Immature natural killer cell (primary cell): Measurements from ENCODE around the gene MICU1. TPM values are rescaled to one million over a fixed set of nuclear protein-coding genes. Genes with fewer than 3 reads are reported as not detected.
A peak's percentile ranks its signal among the peaks of the same experiment; 100 is the strongest.

Experiments
- DNase-seq, 3 donors: peaks; one replicate each; pipeline ENCODE4 v3.0.0; 2022; ENCODE audit warnings: mixed read lengths in 1 of 3
- H3K27ac Mint-ChIP-seq, 6 donors: one replicate each; pipeline ENCODE4 v1.8.0; 2020; ENCODE audit warnings: mixed read lengths in 6 of 6, mild to moderate bottlenecking in 5 of 6, inconsistent platforms in 4 of 6, moderate library complexity in 3 of 6
- H3K27me3 Mint-ChIP-seq, 3 donors: one replicate each; pipeline ENCODE4 v1.8.0; 2020 to 2021; ENCODE audit warnings: low read depth in 3 of 3, mild to moderate bottlenecking in 3 of 3, mixed read lengths in 3 of 3, moderate library complexity in 3 of 3, inconsistent platforms in 1 of 3
- H3K36me3 Mint-ChIP-seq, 3 donors: one replicate each; pipeline ENCODE4 v1.8.0; 2020; ENCODE audit warnings: mixed read lengths in 3 of 3, inconsistent platforms in 2 of 3, mild to moderate bottlenecking in 2 of 3
- H3K4me1 Mint-ChIP-seq, 2 donors: one replicate each; pipeline ENCODE4 v1.8.0; 2020; ENCODE audit warnings: inconsistent platforms in 2 of 2, mild to moderate bottlenecking in 2 of 2, mixed read lengths in 2 of 2, moderate library complexity in 1 of 2
- H3K4me3 Mint-ChIP-seq, 5 donors: one replicate each; pipeline ENCODE4 v1.8.0; 2020; ENCODE audit warnings: mild to moderate bottlenecking in 5 of 5, mixed read lengths in 5 of 5, inconsistent platforms in 3 of 5, moderate library complexity in 3 of 5
- H3K9me3 Mint-ChIP-seq, 6 donors: one replicate each; pipeline ENCODE4 v1.8.0; 2020; ENCODE audit warnings: mild to moderate bottlenecking in 6 of 6, mixed read lengths in 6 of 6, inconsistent platforms in 4 of 6, moderate library complexity in 3 of 6
- polyA plus RNA-seq, 3 donors: library from polyadenylated mRNA; unstranded; fragments of 300-500 nt; fragmentation: Illumina TruSeq; gene quantifications; one replicate each; pipeline ENCODE4 v1.2.3, GENCODE V29; 2021

The MICU1 gene
- polyA plus RNA-seq, 3 donors from 2014 or later, result 19.8 to 45.1 (median 21.2) TPM

DNA sequence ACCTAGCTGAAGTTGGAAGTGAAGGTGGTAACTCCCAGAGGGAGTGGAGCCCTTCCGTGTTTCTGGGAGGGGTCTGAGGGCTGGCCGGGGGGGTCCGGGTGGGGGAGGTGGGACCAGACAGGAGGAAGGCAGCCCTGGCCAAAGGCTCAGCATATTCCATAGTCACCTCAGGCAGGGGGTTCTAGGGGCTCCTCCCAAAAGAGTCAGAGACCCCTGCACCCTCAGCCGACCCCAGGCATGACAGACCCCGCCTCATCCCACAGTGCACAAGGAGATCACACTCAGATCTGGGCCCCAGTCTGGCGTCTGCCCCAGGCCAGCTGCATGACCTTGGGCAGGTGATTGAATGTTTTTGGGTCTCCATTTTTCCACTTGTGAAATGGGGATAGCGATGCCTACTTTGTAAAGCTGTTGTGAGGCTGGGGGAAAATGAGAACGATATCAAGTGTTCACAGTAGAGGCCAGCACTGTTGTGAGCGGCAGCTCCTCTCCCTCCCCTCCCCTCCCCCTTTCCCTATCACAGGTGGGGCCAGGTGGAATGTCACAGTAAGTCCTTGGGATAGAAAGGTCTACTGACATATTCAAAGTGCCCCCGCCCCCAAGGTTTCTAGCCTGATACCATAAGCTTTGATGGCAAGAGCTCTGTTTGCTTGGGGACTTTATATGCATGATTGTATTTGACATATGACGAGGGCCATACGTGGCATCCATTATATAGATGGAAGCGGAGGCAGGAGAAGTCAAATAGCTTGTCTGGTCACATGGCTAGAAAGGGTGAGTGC lies 304.4 kb downstream of the MICU1 start:
- no peaks in the 10 kb centered on the region for H3K36me3 Mint-ChIP-seq
- no peaks in the 10 kb centered on the region for H3K9me3 Mint-ChIP-seq
- no peak for DNase-seq
- H3K27ac Mint-ChIP-seq, result peak overlapping the region; percentile 97 to 100 (median 98)
- H3K27me3 Mint-ChIP-seq, result peaks cover 4 to 17% (median 16%) of the 10 kb centered on the region in 3 donors
- H3K4me3 Mint-ChIP-seq, result no peak overlapping the region
- peaks cover 58 to 76% of the 10 kb centered on the region in 2 donors for H3K4me1 Mint-ChIP-seq

DNA sequence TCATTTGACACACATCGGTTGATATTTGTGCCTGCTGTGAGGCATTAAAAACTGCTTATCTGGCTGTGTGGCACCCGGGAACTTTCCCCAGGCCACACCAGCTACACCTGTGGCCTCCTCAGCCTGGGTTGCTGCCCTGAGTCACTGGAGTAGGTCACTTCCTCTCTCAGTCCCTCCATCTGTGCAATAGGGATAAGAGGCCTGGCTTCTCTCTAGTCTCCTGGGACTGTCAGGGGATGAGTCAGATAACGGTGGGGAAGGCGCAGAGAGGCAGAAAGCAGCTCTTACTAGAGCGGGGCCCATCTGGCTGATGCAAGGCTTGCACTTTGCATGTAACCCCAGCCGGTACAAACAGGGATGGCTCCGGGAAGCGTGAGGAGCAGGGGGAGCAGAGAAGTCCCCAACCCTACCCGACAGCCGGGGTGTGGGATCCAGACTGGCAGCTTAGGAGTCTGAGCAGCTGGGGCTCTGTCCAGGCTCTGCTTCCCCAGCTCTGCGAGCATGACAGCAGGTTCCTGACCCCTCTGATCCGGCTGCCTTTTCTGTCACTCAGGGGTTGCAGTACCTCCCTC lies 305.1 kb downstream of the MICU1 start:
- Mint-ChIP-seq H3K27ac (peak overlapping the region; percentile 97 to 100 (median 98)), H3K9me3 (no peaks in the 10 kb centered on the region), H3K4me3 (peak overlapping the region; percentile 74 to 87 (median 80)), H3K27me3 (peaks cover 4 to 16% (median 16%) of the 10 kb centered on the region in 3 donors), H3K36me3 (no peaks in the 10 kb centered on the region), H3K4me1 (peaks cover 62 to 80% of the 10 kb centered on the region in 2 donors)
- no peak for DNase-seq

- peak; percentile 93 to 95 (median 94) for DNase-seq
- Mint-ChIP-seq H3K9me3 (no peaks in the 10 kb centered on the region), H3K27me3 (peaks cover 3 to 16% (median 14%) of the 10 kb centered on the region in 3 donors), H3K4me3 (peak overlapping the region; percentile 74 to 94 (median 80)), H3K4me1 (peaks cover 64 to 80% of the 10 kb centered on the region in 2 donors), H3K27ac (peak overlapping the region; percentile 97 to 100 (median 98)), H3K36me3 (no peaks in the 10 kb centered on the region)
Observed at GRCh38 chr10:72319416-72320254, 306.2 kb downstream of the MICU1 start.

GRCh38 chr10:72318418-72319262 lies 307.2 kb downstream of the MICU1 start:
- no peak for DNase-seq
- peak overlapping the region; percentile 68 to 94 (median 80) for H3K4me3 Mint-ChIP-seq
- H3K27me3 Mint-ChIP-seq, result peaks cover 2 to 18% (median 13%) of the 10 kb centered on the region in 3 donors
- no peaks in the 10 kb centered on the region for H3K36me3 Mint-ChIP-seq
- peak overlapping the region; percentile 94 to 99 (median 97) for H3K27ac Mint-ChIP-seq
- no peaks in the 10 kb centered on the region for H3K9me3 Mint-ChIP-seq
- peaks cover 54 to 72% of the 10 kb centered on the region in 2 donors for H3K4me1 Mint-ChIP-seq

Other genes starting within 250 kb of the MICU1 start
- 10 to 100 TPM in 2 of 3 donors, 1 to 10 TPM in 1; 9.2 to 11.6 (median 11.5) TPM for gene MCU, start 66.1 kb upstream of the MICU1 start, polyA plus RNA-seq